Esophagus mucosa (tissue), 1 donor: Measurements from ENCODE around the gene ADRB2. TPM values are rescaled to one million over a fixed set of nuclear protein-coding genes. Genes with fewer than 3 reads are reported as not detected.
A peak's percentile ranks its signal among the peaks of the same experiment; 100 is the strongest.

Source experiments
- ATAC-seq: fragments of 200-7000 bp; cut with Tn5 transposase; one replicate; pipeline ENCODE4 v1.9.1; 2020
- total RNA-seq: library from RNA; stranded (reverse); gene quantifications from one replicate; pipeline ENCODE4 v1.2.4, GENCODE V29; 2023
- donor health status: DM: yes; HTN: yes; CAD: no.

ADRB2 gene
- total RNA-seq, 1 donor from 2014 or later: 2.8 TPM

- ATAC-seq: peak; percentile 36
Observed at GRCh38 chr5:148831590-148832565, 5.5 kb downstream of the ADRB2 start.

- ATAC-seq: no peak
Observed at GRCh38 chr5:148833122-148833521, 6.7 kb downstream of the ADRB2 start.

GRCh38 chr5:148833925-148834324, 7.5 kb downstream of the ADRB2 start:
- no peak for ATAC-seq

- ATAC-seq: no peak
Observed at GRCh38 chr5:148834689-148835088, 8.3 kb downstream of the ADRB2 start.

GRCh38 chr5:148836272-148837250, 10.2 kb downstream of the ADRB2 start:
- peak; percentile 73 for ATAC-seq

- no peak for ATAC-seq
Observed at GRCh38 chr5:148837383-148837782, 11.0 kb downstream of the ADRB2 start.

- no peak for ATAC-seq
Observed at GRCh38 chr5:148838357-148838756, 11.9 kb downstream of the ADRB2 start.

- no peak for ATAC-seq
Observed at GRCh38 chr5:148839960-148840359, 13.5 kb downstream of the ADRB2 start.

- ATAC-seq: no peak
Observed at GRCh38 chr5:148840531-148840930, 14.1 kb downstream of the ADRB2 start.

GRCh38 chr5:148841519-148841918, 15.1 kb downstream of the ADRB2 start:
- no peak for ATAC-seq

GRCh38 chr5:148842161-148842560, 15.8 kb downstream of the ADRB2 start:
- no peak for ATAC-seq

- no peak for ATAC-seq
Observed at GRCh38 chr5:148843510-148844318, 17.3 kb downstream of the ADRB2 start.

GRCh38 chr5:148844433-148845280, 18.2 kb downstream of the ADRB2 start:
- no peak for ATAC-seq

GRCh38 chr5:148846930-148847329, 20.5 kb downstream of the ADRB2 start:
- ATAC-seq: no peak

GRCh38 chr5:148847456-148847855, 21.0 kb downstream of the ADRB2 start:
- ATAC-seq: no peak

- no peak for ATAC-seq
Observed at GRCh38 chr5:148848393-148849031, 22.1 kb downstream of the ADRB2 start.

- ATAC-seq: peak; percentile 88
Observed at GRCh38 chr5:148849461-148849860, 23.1 kb downstream of the ADRB2 start.

GRCh38 chr5:148850836-148851235, 24.4 kb downstream of the ADRB2 start:
- ATAC-seq: no peak

- ATAC-seq: no peak
Observed at GRCh38 chr5:148853868-148854267, 27.5 kb downstream of the ADRB2 start.

- no peak for ATAC-seq
Observed at GRCh38 chr5:148855249-148856008, 29.0 kb downstream of the ADRB2 start.
